ENCODE results near the gene LOXHD1.

The LOXHD1 gene

GRCh38 chr18:46482831-46483230, 174.2 kb downstream of the LOXHD1 start:
- DNase-seq (ENCODE audit: extremely low read depth, low read depth): no peak
- TF ChIP-seq, protein P1, sequence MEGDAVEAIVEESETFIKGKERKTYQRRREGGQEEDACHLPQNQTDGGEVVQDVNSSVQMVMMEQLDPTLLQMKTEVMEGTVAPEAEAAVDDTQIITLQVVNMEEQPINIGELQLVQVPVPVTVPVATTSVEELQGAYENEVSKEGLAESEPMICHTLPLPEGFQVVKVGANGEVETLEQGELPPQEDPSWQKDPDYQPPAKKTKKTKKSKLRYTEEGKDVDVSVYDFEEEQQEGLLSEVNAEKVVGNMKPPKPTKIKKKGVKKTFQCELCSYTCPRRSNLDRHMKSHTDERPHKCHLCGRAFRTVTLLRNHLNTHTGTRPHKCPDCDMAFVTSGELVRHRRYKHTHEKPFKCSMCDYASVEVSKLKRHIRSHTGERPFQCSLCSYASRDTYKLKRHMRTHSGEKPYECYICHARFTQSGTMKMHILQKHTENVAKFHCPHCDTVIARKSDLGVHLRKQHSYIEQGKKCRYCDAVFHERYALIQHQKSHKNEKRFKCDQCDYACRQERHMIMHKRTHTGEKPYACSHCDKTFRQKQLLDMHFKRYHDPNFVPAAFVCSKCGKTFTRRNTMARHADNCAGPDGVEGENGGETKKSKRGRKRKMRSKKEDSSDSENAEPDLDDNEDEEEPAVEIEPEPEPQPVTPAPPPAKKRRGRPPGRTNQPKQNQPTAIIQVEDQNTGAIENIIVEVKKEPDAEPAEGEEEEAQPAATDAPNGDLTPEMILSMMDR (IDR thresholded peaks at IDR 0.05; ENCODE audit: low read depth, low read length, missing control alignments): no peak
- H3K4me3 ChIP-seq (replicated peaks; ENCODE audit: low read depth, low read length): no peak overlapping the region

DNA sequence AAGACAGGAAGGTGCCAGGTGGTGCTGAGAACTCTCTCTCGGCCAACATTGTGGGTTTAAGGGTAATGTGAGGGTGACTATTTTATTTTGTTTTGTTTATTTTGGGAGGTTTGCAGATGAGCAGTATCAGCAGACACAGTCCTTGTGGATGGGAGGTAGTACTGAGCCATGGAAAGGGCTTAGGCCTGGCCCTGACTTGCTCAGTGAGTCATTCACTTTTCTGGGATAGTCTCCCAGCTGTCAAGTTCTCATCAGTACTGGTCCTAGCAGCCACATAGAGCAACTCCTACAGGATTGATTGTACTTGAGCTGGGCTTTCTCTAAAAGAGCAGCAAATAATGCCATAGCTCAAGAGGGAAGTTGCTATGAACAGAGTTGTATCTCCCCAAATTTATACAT, 175.2 kb downstream of the LOXHD1 start:
- DNase-seq (ENCODE audit: extremely low read depth, low read depth): no peak
- TF ChIP-seq, protein P1 (IDR thresholded peaks at IDR 0.05; ENCODE audit: low read depth, low read length, missing control alignments): no peak
- no peak overlapping the region for H3K4me3 ChIP-seq (replicated peaks; ENCODE audit: low read depth, low read length)

DNA sequence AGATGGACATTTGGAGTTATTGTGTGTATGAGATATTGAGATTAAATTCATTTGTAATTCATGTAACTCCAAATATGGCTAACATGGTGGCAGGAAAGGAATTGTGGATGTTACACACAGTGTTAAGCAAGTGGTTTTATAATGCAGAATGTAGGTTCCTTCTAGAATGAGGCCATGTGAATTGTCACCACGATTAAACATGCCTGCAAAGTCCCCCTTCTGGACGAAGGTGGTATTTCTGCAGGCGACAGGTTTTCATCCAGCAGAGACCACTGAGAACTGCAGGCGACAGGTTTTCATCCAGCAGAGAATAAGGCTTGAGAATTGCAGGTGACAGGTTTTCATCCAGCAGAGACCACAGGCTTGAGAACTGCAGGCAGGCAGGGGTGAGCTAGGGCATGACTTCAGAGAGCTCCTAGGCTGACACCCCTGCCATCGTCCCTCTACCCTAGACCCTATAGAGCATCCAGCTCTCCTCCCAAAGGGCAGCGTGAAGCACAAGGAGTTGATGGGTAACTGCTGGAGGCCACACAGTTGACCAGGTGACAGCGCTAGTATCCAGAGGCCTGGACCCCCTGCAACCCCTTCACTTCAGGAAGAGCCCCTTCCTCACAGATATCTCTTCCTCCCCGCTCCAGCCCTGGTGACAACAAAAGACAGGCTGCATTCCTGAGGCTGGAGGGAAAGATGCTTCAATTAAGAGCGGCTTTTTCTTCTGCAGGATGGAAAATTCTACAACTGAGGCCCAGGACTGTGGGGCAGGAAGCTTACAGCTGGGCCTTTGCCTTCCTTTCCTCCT, 175.8 kb downstream of the LOXHD1 start:
- no peak overlapping the region for H3K4me3 ChIP-seq (replicated peaks; ENCODE audit: low read depth, low read length)
- DNase-seq (ENCODE audit: extremely low read depth, low read depth): no peak
- TF ChIP-seq, protein P1 (IDR thresholded peaks at IDR 0.05; ENCODE audit: low read depth, low read length, missing control alignments): peak; percentile 66

DNA sequence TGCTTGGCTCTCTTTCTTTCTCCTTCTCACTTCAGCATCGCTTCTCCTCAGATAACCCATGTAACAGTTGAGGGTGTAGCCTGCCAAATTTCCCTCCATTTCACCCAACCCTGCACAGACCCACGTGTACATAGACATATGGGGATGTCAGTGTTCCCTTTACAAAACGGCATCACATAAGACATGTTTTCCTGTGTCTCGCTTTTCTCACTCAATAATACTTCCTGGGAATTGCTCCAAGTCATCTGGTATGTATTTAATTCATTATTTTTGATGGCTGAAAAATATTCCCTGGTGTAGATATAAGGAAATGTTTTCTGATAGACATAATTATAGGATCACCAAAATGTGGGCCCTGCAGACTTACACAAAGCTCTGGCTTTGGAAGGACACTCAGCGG, 176.8 kb downstream of the LOXHD1 start:
- DNase-seq (ENCODE audit: extremely low read depth, low read depth): no peak
- H3K4me3 ChIP-seq (replicated peaks; ENCODE audit: low read depth, low read length): no peak overlapping the region
- TF ChIP-seq, protein P1 (IDR thresholded peaks at IDR 0.05; ENCODE audit: low read depth, low read length, missing control alignments): no peak

DNA sequence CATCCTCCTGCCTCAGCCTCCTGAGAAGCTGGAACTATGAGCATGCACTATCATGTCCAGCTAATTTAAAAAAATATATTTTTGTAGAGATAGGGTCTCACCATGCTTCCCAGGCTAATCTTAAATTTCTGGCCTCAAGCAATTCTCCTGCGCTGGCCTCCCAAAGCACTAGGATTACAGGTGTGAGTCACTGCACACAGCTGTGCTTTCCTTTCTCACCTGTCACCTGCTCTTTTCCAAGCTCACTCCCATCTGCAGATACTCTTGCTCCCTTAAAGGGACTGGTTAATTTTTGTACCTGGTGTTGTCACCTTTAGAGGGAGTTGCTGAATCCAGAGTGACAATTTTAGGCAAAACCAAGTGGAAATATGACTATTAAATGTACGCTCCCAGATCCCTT, 178.2 kb downstream of the LOXHD1 start:
- no peak for DNase-seq (ENCODE audit: extremely low read depth, low read depth)
- TF ChIP-seq, protein P1 (IDR thresholded peaks at IDR 0.05; ENCODE audit: low read depth, low read length, missing control alignments): no peak
- H3K4me3 ChIP-seq (replicated peaks; ENCODE audit: low read depth, low read length): no peak overlapping the region

DNA sequence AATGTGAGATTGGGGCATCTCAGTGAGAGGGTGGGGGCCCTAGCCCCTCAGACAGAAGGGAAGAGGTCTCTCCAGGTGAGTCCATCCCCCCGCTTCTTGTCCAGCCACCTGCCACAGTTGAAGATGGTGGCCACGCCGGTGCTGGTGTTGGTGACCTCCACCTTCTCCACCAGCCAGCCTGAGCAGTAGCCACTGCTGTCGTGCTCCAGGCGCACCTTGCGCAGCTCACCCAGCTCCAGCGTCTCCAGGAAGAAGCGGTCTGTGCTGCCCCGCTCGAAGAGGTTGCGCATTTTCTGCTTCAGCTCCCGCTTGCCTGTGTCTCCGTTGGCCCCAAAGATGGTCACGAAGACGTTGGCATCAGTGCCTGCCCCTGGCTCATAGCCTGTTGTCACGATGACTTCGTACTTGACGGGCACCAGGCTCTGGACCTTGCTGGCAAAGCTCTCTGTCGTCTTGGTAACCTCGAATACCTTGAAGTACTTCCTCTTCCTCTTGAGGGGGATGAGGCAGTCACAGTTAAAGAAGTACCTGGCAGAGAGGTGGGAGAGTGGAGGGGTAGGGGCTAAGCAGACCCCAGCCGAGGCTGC, 179.5 kb downstream of the LOXHD1 start:
- TF ChIP-seq, protein P1 (IDR thresholded peaks at IDR 0.05; ENCODE audit: low read depth, low read length, missing control alignments): no peak
- no peak for DNase-seq (ENCODE audit: extremely low read depth, low read depth)
- H3K4me3 ChIP-seq (replicated peaks; ENCODE audit: low read depth, low read length): no peak overlapping the region

Measured in HFF-Myc (cell line).